Stomach smooth muscle (tissue), 2 donors: ENCODE data around the gene L3MBTL4.

Experiments used
- H3K27ac ChIP-seq: one replicate; pipeline ENCODE4 v1.7.0; 2013; ENCODE audit warnings: mild to moderate bottlenecking, low read length, inconsistent platforms
- H3K27me3 ChIP-seq, 2 donors: one replicate each; pipeline ENCODE4 v1.7.0; 2013; ENCODE audit warnings: low read length in 2 of 2; ENCODE audit not compliant: insufficient read depth in 2 of 2, control insufficient read depth in 1 of 2
- H3K36me3 ChIP-seq, 2 donors: one replicate each; pipeline ENCODE4 v1.7.0; 2013; ENCODE audit warnings: low read length in 2 of 2; ENCODE audit not compliant: control insufficient read depth in 2 of 2, insufficient read depth in 2 of 2
- H3K4me1 ChIP-seq: one replicate; pipeline ENCODE4 v1.7.0; 2013; ENCODE audit warnings: low read length; ENCODE audit not compliant: control insufficient read depth, insufficient read depth
- H3K4me3 ChIP-seq, 2 donors: one replicate each; pipeline ENCODE4 v1.7.0; 2013; ENCODE audit warnings: low read length in 2 of 2
- H3K9ac ChIP-seq, 2 donors: one replicate each; pipeline ENCODE4 v1.7.0; 2013; ENCODE audit warnings: low read length in 2 of 2, mild to moderate bottlenecking in 1 of 2
- H3K9me3 ChIP-seq, 2 donors: one replicate each; pipeline ENCODE4 v1.7.0; 2013; ENCODE audit warnings: low read length in 2 of 2; ENCODE audit not compliant: control insufficient read depth in 2 of 2
- donor health status: healthy.
- donor health status: Pancreatic carcinoma.

The L3MBTL4 gene

DNA sequence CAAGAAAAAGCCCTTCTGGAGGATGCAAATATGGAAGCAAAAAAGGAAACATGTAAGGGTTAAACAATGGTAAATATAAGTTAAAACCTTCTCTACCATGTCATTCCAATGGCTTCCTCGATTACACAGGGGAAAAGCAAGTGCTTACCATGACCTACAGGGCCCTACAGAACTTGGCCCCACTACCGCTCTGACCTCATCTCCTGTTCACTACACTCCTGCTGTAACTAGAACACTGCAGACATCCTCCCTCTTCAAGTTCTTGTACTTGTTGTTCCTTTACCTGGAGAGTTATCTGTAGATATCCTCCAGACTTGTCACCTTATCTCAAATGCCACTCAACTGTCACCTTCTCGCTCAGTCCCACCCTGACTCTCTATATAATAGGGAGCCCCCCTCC is 194.6 kb downstream of the L3MBTL4 start:
- no peaks in the 10 kb centered on the region for H3K27me3 ChIP-seq
- peaks cover 0 to 2% of the 10 kb centered on the region in 2 donors for H3K9me3 ChIP-seq
- no peak overlapping the region for H3K9ac ChIP-seq
- H3K4me1 ChIP-seq = no peaks in the 10 kb centered on the region
- H3K36me3 ChIP-seq = no peaks in the 10 kb centered on the region
- H3K27ac ChIP-seq = no peak overlapping the region
- no peak overlapping the region for H3K4me3 ChIP-seq

- Histone ChIP-seq H3K36me3 (no peaks in the 10 kb centered on the region), H3K4me1 (no peaks in the 10 kb centered on the region), H3K9ac (no peak overlapping the region), H3K4me3 (no peak overlapping the region), H3K27ac (no peak overlapping the region), H3K27me3 (no peaks in the 10 kb centered on the region), H3K9me3 (no peaks in the 10 kb centered on the region)
Observed at GRCh38 chr18:6219116-6219717, 195.5 kb downstream of the L3MBTL4 start.

DNA sequence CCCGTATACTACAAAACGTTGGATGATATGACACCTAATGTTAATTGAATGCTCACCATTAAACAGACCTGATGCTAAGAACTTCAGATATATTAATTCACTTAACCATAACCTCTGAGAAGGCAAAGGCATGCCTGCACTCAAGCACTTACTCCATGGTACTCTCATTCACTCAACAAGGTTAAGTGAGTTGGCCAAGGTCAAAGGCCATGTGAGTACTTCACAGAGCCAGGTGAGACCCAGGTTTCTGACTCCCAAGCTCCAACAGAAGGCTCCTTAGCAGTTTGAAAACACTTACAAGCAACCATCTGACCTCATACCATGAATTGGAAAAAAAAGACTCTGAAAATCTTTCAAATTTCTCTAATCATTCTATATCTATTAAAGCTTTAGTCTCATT is 198.8 kb downstream of the L3MBTL4 start:
- no peaks in the 10 kb centered on the region for H3K27me3 ChIP-seq
- H3K36me3 ChIP-seq = no peaks in the 10 kb centered on the region
- no peak overlapping the region for H3K27ac ChIP-seq
- H3K9ac ChIP-seq = no peak overlapping the region
- no peak overlapping the region for H3K4me3 ChIP-seq
- H3K9me3 ChIP-seq = no peaks in the 10 kb centered on the region
- no peaks in the 10 kb centered on the region for H3K4me1 ChIP-seq

- Histone ChIP-seq H3K36me3 (no peaks in the 10 kb centered on the region), H3K4me3 (no peak overlapping the region), H3K27me3 (no peaks in the 10 kb centered on the region), H3K9ac (no peak overlapping the region), H3K4me1 (no peaks in the 10 kb centered on the region), H3K9me3 (no peaks in the 10 kb centered on the region), H3K27ac (no peak overlapping the region)
Observed at GRCh38 chr18:6211174-6211504, 203.6 kb downstream of the L3MBTL4 start.

DNA sequence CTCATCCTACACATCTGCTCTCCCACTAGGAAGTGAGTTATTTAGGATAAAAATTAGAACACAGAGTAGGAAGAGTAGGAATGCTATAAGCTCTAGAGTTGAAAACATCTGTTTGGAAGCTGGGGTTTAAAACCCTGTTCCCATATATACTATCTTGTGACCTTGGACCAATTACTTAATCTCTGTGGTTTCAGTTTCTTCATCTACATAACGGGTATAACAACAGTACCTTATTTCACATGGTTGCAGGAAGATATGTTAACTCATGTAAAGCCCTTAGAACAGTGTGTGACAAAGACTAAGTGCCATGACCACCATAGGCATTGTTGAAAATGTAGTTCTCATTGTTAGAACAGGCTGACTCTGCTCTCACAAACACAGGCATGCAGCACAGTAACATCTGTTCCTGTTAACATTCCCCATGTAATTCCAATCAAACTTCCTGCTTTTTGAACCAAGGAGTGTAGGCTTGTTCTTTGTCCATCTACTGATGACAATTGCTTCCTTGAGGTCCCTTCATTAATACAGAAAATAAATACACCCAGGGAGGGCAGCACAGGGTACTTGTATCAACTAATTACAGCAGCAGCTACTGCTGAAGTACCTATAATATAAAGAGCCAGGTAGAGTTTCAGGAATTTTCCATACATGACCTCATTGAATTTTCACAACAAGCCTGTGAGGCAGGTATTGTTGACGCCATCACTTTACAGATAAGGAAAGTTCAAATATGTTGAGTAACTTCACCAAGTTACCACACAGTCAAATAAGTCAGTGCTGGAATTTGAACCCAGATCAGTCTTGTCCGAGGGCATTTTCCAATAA is 204.2 kb downstream of the L3MBTL4 start:
- Histone ChIP-seq H3K4me3 (no peak overlapping the region), H3K36me3 (no peaks in the 10 kb centered on the region), H3K4me1 (no peaks in the 10 kb centered on the region), H3K9me3 (no peaks in the 10 kb centered on the region), H3K27ac (no peak overlapping the region), H3K27me3 (no peaks in the 10 kb centered on the region), H3K9ac (no peak overlapping the region)

- no peaks in the 10 kb centered on the region for H3K9me3 ChIP-seq
- no peaks in the 10 kb centered on the region for H3K36me3 ChIP-seq
- no peaks in the 10 kb centered on the region for H3K27me3 ChIP-seq
- no peaks in the 10 kb centered on the region for H3K4me1 ChIP-seq
- no peak overlapping the region for H3K27ac ChIP-seq
- no peak overlapping the region for H3K9ac ChIP-seq
- H3K4me3 ChIP-seq = no peak overlapping the region
Observed at GRCh38 chr18:6207941-6208340, 206.8 kb downstream of the L3MBTL4 start.

DNA sequence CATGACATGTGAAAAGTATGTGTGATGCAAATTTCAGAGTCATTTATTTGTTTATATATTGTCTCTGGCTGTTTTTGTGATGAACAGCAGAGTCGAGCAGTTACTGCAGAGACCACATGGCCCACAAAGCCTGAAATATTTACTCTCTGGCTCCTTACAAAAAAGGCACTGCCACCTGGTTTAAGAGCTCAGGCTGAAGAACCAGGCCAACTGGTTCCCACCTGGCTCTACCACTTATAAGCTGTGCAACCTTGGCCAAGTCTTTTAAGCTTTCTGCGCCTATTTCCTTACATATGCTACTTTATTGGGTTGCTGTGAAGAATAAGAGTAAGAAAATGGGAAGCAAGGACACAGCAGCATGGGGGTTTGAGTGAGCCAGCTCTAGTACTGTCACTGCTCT is 207.6 kb downstream of the L3MBTL4 start:
- Histone ChIP-seq H3K4me1 (no peaks in the 10 kb centered on the region), H3K4me3 (no peak overlapping the region), H3K9me3 (no peaks in the 10 kb centered on the region), H3K9ac (no peak overlapping the region), H3K27me3 (no peaks in the 10 kb centered on the region), H3K36me3 (no peaks in the 10 kb centered on the region), H3K27ac (no peak overlapping the region)

- no peaks in the 10 kb centered on the region for H3K4me1 ChIP-seq
- no peaks in the 10 kb centered on the region for H3K36me3 ChIP-seq
- no peak overlapping the region for H3K4me3 ChIP-seq
- H3K27me3 ChIP-seq = no peaks in the 10 kb centered on the region
- no peak overlapping the region for H3K27ac ChIP-seq
- H3K9me3 ChIP-seq = no peaks in the 10 kb centered on the region
- no peak overlapping the region for H3K9ac ChIP-seq
Observed at GRCh38 chr18:6205706-6206105, 209.0 kb downstream of the L3MBTL4 start.

DNA sequence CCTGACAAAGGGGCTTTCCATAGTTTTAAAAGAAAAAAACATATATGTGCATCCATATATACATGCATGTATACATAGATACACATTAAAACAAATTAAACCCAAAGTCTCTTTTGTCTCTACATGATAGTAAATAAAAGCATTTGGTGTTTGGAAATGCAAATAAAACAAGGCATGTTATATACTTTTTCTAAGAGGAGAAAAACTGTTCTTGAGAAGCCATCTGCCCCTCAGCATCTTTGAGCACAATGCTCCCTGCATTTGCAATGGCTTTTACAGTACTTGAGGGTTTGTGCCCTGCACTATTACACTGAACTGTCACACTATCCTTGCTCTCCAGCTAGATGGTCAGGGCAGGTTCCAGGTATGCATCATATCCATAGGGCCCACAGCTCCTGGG is 210.2 kb downstream of the L3MBTL4 start:
- Histone ChIP-seq H3K9me3 (no peaks in the 10 kb centered on the region), H3K4me1 (no peaks in the 10 kb centered on the region), H3K36me3 (no peaks in the 10 kb centered on the region), H3K4me3 (no peak overlapping the region), H3K27me3 (no peaks in the 10 kb centered on the region), H3K27ac (no peak overlapping the region), H3K9ac (no peak overlapping the region)

GRCh38 chr18:6203791-6204190 is 210.9 kb downstream of the L3MBTL4 start:
- no peaks in the 10 kb centered on the region for H3K4me1 ChIP-seq
- H3K9me3 ChIP-seq = no peaks in the 10 kb centered on the region
- H3K36me3 ChIP-seq = no peaks in the 10 kb centered on the region
- H3K4me3 ChIP-seq = no peak overlapping the region
- no peak overlapping the region for H3K9ac ChIP-seq
- H3K27me3 ChIP-seq = no peaks in the 10 kb centered on the region
- no peak overlapping the region for H3K27ac ChIP-seq

DNA sequence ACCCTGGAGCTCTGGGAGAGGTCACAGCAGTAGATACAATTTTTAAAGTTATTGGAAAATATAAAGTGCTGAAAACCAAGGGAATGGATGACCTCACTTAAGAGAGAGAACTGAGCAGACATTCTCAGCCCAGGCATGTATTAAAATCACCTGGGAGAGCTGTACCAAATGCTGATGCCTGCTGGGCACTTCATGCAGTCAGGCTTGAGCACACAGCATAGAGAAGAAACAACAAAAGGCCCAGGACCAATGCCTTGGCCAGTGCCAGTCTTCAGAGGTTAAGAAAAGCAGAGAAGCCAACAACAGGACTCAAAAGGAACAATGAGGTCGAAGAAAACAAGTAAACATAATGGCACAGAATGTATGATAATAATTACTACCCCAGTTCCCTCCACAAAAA is 211.8 kb downstream of the L3MBTL4 start:
- Histone ChIP-seq H3K9ac (no peak overlapping the region), H3K4me3 (no peak overlapping the region), H3K4me1 (no peaks in the 10 kb centered on the region), H3K36me3 (no peaks in the 10 kb centered on the region), H3K27me3 (no peaks in the 10 kb centered on the region), H3K27ac (no peak overlapping the region), H3K9me3 (no peaks in the 10 kb centered on the region)
